Testis (tissue), 2 donors: Measurements from ENCODE around the gene FANCG.

Experiments
- POLR2A ChIP-seq: fragments of 450-650 bp; IDR thresholded peaks from one replicate; pipeline ENCODE4 v1.6.1; 2017; ENCODE audit warnings: antibody characterized with exemption, mild to moderate bottlenecking, moderate library complexity
- TF ChIP-seq, protein P1 (sequence below), 3 experiments: fragments of 450-650 bp in 2 of 3; fragments of 200-600 bp in 1 of 3; sonication (generic) in 1 of 3; IDR thresholded peaks; one replicate each; pipeline ENCODE4 v1.5.1; 2016 to 2019; ENCODE audit warnings: antibody characterized with exemption in 3 of 3, mild to moderate bottlenecking in 2 of 3, moderate library complexity in 1 of 3

DNA sequence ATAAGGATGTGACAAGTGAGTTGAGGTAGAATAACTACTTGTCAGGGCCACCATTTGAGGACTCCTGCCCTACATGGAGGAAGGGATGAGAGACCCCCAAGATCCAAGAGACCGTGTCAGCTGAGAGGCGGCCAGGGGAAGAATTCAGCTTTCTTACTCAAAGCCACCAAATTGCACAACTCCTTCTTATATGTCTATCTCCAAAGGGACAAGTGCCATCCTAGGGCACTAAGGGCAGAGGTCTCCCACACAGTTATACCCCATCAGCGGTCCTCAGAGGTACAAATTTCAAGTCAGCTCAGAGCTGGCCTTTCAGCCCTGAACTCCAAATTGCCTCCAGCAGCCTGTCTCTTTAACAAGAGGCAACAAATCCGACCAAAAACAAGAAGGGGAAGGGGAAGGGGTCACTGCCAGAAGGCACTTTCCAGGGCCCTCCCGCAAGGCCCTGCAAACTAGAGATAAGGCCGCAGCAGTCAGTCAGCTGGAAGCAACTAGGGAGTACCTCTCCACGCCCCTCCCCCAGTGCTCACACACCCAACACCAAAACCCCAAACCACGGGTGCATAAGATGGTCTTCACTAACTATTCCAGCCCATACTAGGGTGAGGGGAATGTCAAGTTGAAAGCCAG is 29.3 kb upstream of the FANCG start:
- TF ChIP-seq, protein P1, sequence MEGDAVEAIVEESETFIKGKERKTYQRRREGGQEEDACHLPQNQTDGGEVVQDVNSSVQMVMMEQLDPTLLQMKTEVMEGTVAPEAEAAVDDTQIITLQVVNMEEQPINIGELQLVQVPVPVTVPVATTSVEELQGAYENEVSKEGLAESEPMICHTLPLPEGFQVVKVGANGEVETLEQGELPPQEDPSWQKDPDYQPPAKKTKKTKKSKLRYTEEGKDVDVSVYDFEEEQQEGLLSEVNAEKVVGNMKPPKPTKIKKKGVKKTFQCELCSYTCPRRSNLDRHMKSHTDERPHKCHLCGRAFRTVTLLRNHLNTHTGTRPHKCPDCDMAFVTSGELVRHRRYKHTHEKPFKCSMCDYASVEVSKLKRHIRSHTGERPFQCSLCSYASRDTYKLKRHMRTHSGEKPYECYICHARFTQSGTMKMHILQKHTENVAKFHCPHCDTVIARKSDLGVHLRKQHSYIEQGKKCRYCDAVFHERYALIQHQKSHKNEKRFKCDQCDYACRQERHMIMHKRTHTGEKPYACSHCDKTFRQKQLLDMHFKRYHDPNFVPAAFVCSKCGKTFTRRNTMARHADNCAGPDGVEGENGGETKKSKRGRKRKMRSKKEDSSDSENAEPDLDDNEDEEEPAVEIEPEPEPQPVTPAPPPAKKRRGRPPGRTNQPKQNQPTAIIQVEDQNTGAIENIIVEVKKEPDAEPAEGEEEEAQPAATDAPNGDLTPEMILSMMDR (IDR thresholded peaks at IDR 0.05), result no peak
- no peak for TF ChIP-seq POLR2A
